RKO (cell line): ENCODE results near the gene MSL3B.
"Not testable (repeated sequence)": the region's sequence is repeated elsewhere in the genome, so short reads cannot be mapped to it uniquely, and the experiment has no call there.

Source experiments
- DNase-seq: peaks from one replicate; pipeline ENCODE4 v3.0.0-alpha.2; 2016; ENCODE audit warnings: low spot score

MSL3B gene

GRCh38 chr2:233867993-233868532, at the start of gene MSL3B:
TSS of gene MSL3B (minus strand) at chr2:233868386.
- DNase-seq, result peak; percentile 73

GRCh38 chr2:233917116-233917515, 48.9 kb upstream of the MSL3B start, which contains the start of gene TRPM8:
TSS of gene TRPM8 (plus strand) at chr2:233917373. CDS start at chr2:233926538, 9,165 bp downstream.
- no peak for DNase-seq

- peak; percentile 16 for DNase-seq
These were observed 46.9 kb upstream of the MSL3B start for GRCh38 chr2:233915128-233915527.

- DNase-seq, result peak; percentile 20
These were observed 44.7 kb upstream of the MSL3B start for GRCh38 chr2:233912691-233913423.

- DNase-seq, result no peak
These were observed 39.4 kb upstream of the MSL3B start for GRCh38 chr2:233907627-233908026.

- no peak for DNase-seq
These were observed 37.8 kb upstream of the MSL3B start for GRCh38 chr2:233905945-233906344.

GRCh38 chr2:233901884-233902283, 33.7 kb upstream of the MSL3B start:
- DNase-seq, result no peak

- no peak for DNase-seq
These were observed 33.2 kb upstream of the MSL3B start for GRCh38 chr2:233901367-233901766.

GRCh38 chr2:233896253-233896652, 28.1 kb upstream of the MSL3B start:
- DNase-seq, result not testable (repeated sequence)

GRCh38 chr2:233892793-233893192, 24.6 kb upstream of the MSL3B start:
- DNase-seq, result peak; percentile 41

- no peak for DNase-seq
These were observed 14.2 kb upstream of the MSL3B start for GRCh38 chr2:233882353-233882752.

- not testable (repeated sequence) for DNase-seq
These were observed 3.9 kb upstream of the MSL3B start for GRCh38 chr2:233872125-233872524.

GRCh38 chr2:233871432-233871831, 3.2 kb upstream of the MSL3B start:
- no peak for DNase-seq

- DNase-seq, result no peak
These were observed 1.7 kb downstream of the MSL3B start for GRCh38 chr2:233866479-233866878.

GRCh38 chr2:233865838-233866237, 2.3 kb downstream of the MSL3B start:
- no peak for DNase-seq

- no peak for DNase-seq
These were observed 5.9 kb downstream of the MSL3B start for GRCh38 chr2:233862261-233862768.

GRCh38 chr2:233858331-233858730, 9.9 kb downstream of the MSL3B start:
- DNase-seq, result no peak

- DNase-seq, result no peak
These were observed 10.6 kb downstream of the MSL3B start for GRCh38 chr2:233857511-233858141.

- DNase-seq, result no peak
These were observed 12.0 kb downstream of the MSL3B start for GRCh38 chr2:233856184-233856583.

GRCh38 chr2:233855345-233855744, 12.8 kb downstream of the MSL3B start:
- DNase-seq, result no peak

- DNase-seq, result peak; percentile 96
These were observed 13.8 kb downstream of the MSL3B start, which contains the start of gene HJURP for GRCh38 chr2:233854241-233854981. TSS of gene HJURP (minus strand) at chr2:233854535. CDS start at chr2:233854500, 35 bp downstream.

GRCh38 chr2:233853883-233854240, 14.3 kb downstream of the MSL3B start:
- no peak for DNase-seq
